Fibroblast of skin of right quadriceps (primary cell): ENCODE results near the gene XCL1.

Source experiments
- DNase-seq: peaks from one replicate; pipeline ENCODE4 v3.0.0-alpha.2; 2013

The XCL1 gene

DNA sequence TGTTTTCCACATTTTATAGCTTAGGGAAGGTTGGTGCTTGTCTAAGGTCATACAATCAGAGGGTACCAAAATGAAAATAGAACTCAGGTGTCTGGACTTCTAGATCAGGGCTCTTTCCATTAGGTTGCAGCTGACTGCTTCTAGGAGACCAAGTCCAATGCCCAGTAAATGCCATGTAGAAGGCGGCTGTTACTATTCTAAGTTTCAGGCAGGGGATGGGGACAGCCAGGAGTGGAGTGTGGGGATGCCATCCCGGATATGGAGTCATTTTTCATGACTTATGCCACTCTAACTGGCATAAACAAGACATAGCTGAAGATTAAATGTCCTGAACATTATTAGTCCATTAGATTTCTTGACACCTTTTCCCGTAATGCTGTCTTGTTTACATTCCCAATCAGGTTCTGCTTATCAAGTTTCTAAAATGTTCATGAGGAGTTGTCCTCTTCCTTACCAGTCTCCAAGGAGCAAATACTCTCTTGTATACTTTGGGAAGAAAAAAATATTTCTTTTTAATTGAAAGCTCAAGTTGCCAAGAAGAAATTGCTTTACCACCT lies 31.5 kb downstream of the XCL1 start:
- no peak for DNase-seq

DNA sequence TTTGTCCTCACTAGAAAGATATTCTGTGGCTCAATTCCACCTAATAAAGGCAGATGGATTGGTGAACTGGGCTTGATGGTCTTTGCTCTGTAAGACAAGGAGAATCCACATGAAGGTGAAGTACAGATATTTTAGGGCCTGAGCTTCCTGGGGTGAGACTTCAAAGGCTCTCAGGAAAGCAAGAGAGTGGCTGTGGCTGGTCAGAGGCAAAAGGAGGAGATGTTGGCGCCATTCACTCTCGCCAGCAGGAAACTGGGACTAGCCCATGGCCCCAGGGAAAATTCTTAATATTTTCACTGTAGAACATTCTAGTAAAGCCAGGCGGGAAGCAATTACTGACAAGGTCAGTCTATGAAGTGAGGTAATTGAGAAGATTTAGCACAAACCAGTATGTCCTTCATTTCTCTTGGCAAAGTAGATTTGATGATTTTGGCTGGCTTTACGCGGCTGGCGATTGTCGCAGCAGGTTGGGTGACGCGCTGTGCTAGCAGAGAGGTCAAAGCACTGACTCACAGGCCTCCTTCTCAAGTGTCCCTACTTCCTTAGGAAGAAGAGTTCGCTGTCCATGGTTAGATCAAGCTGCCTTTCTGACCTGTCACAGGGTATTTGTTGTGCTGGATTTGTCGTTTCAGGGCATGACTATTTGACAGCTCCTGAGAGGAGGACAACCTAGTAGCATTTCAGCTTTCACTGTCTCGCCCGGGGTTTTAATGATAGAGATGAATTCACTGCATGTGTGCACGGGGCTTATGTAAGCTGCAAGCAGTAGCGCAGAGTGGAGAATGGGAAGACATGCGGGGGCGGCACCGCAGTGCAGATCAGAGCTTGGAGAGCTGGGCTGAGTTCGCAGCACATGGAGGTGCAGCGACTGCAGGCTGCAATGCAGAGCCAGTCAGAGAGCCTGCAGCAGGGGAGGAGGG lies 32.7 kb downstream of the XCL1 start:
- peak; percentile 37 for DNase-seq

DNA sequence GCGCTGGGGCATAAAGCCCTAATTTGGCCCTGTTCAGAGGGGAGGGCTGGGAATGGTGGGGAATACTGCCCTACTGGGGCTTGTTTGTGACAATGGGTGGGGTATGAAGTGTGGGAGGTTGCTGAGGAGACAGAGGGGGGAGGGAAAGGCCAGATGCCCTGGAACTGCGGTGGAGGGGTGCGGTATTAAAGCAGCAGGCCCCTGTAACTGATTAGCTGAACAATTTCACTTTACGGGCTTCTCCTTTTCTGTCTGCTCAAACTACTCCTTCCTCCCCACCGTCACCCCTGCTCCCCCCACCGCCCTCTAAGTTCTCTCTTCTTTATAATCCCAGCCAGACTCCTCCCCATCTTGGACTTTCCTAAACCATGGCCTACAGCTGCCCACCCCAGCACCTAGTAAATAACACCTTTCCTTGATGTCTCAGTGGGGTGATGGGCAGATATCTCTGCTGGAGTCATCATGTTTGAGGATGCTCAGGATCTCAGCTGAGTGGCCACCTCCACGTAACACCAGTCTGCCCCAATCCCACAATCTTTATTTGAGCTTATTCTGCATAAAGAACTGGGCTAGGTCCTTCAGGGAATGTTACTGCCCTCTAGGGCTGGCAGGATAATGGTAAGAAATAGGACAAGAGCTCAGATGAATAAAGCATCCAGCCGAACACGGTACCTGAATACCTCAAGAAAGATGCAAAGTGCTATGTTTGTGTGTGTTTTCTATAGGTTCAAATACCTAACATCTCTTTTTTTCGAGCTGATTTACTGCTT lies 33.5 kb downstream of the XCL1 start:
- no peak for DNase-seq

DNA sequence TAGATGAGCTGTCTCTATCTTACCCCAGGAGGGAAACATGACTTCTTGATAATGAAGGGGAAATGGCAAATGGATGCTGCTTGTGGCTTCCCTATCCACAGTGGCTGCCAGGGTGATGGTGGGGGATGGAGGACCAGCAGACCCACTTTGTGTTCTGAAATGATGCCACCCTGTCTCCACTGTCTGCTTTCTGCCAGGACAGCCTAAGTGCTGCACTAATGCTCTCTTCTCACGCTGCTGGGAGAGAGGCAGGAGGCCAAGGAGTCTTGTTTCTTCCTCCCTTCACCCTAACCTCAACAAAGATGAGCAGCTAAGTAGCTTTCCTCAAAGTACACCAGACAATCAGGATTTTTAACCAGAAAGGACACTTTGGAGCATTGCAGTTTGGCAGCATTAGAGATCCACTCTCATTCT lies 36.6 kb downstream of the XCL1 start:
- DNase-seq, result no peak

DNA sequence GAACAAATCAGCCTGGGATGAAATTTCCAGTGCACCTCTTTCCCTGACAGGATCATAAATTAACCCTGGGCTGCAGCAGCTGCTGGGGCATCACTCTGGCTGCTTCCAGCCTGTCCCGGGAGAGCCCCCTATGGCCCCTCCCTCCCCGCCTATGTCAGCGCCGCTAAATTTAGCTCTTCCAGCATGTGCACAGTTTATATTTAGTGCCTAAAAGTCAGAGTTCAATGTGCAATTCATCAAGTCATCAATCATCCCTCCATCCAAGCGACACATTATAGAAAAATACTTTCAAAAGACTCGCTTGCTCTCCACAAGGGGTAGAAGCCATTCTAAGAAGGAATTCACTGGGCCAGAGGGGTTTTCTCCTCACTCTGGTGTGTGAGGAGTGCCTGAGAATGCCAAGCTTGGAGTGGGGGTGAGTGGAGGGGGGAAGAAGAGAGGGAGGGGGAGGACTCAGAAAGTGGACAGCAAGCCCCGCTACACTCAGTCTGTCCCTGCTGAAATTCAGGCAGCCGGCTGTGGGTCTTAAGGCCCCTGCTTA lies 37.4 kb downstream of the XCL1 start:
- DNase-seq, result peak; percentile 89

DNA sequence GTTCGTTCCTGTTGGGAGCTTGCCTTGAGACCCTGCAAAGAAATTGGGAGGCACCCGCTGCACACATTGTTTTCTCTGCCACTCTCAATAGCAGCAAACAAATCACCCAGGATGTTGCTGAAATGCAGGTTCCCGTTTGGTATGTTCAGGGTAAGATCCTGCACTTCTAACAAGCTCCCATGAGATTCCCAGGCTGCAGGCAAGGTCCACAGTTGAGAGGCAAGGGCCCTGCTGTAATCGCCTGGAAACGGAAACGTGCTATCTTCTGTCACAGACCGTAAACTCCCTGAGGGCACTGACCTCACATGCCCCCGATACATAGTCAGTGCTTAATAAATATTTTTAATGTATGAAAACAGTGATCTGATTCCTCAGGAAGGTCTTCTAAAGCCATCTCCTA lies 37.8 kb downstream of the XCL1 start:
- DNase-seq, result no peak

DNA sequence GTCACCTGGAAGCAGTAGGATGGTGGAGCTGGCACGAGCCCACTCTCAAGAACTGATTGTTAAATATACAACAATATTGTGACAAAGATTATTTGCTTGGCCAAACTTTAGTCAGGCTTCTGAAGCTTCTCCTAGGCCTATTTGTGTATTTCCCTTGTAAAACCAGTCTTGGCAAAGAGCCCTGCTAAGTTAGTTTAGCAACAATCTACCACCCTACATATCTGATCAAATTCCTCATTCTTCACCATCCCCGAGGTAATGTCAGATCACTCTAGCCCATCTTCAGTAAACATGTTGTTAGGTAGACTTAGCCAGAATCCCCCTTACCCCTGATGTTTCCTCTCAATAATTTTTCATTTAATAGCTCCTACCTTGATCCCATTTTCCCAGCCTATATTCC lies 39.6 kb downstream of the XCL1 start:
- no peak for DNase-seq

DNA sequence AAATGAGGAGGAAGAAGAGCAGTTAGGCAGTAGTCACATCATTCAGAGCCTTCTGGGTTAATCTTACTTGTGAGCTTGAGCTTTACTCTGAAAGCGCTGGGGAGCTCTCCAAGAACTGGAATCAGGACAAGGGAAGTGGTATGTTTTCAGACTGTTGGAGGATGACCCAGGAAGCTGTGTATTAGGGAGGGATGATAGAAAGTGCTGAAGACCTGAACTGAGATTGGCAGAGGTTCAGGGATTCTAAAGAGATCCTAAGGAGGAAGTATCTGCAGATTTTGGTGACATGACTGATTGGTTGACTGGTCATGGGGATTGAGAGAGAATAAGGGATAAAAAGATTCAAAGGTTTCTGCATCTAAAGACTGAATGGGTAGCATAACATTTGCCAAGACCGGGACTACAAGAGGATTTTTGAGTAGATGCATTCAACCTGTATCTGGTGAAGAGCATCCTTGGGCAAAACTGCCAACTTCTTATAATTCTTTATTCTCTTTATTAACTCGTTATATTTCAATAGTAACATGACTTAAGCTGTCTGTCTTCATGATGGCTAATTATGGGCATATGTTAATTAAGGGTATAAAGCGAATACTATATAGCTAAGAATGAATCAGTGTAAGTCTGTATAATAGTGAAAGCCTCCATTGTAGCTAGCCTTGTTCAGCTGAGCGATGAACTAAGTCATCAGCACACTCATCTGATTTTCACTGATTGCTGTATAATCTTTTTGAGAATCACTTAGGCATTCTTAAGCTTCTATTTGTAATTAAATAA lies 41.8 kb downstream of the XCL1 start:
- DNase-seq, result no peak

DNA sequence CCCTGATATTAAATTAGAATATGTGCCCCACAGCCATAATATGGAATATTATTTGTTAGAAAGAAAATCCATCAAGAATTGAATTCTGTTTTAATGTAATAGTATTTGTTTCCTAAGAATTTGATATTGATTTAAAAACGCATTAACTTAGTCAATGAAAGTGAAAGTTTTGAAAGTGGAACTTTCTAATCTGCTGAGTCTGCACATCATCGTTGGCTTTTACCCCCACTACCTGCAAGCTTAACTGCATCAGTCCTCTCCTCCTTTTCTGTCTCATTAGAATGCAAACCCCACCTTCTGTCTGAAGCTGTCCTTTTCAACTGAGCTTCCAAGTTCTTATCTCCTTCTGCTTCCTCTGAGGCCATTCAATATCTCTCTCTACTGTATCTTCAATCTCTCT lies 42.5 kb downstream of the XCL1 start:
- no peak for DNase-seq

DNA sequence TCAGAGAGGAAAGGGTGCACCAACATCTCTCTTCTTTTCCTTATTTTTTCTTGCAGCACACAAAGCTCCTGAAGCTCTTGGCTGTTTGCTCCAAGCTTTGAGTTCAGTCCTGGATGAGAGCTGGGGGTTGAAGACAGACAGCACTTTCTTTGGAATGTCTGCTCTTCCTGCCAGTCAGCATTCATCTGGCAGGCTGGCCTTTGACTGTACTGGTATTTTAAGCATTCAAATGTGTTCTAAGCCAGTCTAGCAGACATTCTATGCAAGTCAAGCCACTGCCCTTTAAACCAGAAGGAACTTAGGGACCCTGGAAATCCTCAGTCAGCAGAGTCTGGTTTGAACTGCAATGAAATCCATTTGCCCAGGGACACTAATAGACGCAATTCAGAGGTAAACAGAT lies 45.0 kb downstream of the XCL1 start:
- peak; percentile 53 for DNase-seq

DNA sequence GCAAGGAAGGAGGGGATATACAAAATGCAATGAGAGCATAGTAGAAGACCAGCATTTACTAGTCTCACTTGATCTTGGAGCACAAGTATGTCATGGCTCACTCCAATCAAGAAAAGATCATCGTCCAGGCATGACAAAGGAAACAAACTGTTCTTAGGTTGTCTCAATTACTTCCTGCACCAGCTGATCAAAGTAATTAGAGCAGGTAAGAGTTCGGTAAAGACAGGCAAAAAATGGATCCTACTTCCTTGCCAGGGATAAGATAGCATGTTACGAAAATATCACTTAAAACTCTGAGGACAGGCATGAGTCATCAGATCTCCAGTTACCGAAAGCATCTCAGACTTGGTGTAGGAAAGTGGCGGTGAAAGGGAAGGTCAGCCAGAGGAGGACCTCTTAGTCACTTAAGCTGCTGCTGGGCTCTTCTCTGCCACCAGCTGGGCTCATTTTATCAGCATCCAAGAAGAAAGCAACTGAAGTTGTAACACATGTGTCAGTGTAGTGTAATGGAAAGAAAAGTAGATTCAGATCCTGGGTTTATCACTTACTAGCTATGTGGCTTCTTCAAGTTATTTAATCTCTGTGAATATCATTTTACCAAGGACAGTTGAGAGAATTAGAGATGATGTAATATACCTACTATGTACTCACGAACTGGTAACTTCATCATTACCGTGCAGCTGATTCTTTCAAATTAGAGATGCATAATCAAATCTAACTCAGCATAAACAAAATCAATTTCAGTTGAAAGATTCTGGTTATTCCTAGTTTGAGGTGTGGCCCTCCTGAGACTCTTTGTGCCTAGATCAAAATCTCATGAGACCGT lies 46.8 kb downstream of the XCL1 start:
- peak; percentile 55 for DNase-seq

DNA sequence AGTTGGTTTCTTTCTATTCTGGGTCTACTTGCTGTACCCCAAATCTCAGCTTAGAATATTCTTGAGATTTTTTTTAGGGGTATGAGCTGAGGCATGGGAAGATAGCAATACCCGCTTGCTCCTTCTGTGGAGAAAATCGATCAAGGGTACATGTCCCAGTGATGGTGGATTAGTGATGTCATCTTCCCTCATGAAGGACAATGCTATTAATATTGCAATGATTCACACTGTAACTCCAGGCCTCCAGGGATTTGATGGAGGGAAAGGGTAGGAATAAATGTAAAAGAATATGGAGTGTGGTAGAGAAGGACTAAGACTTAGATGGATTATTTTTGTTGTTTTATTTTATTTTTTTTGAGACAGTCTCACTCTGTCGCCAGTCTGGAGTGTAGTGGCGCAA lies 47.4 kb downstream of the XCL1 start:
- DNase-seq, result no peak

DNA sequence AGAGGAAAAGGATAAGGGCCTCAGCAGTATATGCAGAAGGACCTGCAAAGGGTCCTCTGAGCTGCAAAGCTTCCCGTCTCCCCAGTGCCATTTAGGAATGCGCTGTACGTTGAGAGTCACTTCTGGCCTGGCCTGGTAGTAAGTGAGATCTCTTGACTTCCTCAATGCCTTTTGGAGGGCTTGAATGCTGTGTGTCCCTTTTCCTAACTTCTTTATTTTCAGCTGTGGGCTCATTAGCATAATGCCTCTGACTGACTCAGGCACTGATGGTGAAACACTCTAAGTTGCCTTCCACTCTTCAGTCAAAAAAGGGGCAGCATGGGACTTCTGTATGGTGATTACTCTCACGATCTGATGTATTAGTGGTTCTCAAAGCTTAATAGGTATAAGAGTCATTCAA lies 49.9 kb downstream of the XCL1 start:
- no peak for DNase-seq

DNA sequence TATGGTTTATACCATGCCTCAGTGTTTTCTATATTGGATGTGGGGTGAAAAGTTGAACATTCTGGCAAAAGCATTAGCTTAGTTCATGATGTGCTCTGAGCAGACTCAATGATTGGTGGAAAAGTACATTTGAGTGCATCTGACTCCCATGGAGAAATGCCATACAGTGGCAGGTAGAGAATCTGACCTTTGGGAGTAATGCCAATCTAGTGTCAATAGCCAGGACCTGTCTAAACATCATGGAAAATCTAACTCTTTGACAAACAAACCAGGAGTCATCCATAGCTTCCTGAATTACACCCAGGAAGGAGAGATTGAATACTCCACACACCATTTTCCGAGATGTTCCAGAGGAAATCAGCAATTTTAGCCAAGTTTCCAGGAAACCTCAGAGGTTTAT lies 51.0 kb downstream of the XCL1 start:
- no peak for DNase-seq

DNA sequence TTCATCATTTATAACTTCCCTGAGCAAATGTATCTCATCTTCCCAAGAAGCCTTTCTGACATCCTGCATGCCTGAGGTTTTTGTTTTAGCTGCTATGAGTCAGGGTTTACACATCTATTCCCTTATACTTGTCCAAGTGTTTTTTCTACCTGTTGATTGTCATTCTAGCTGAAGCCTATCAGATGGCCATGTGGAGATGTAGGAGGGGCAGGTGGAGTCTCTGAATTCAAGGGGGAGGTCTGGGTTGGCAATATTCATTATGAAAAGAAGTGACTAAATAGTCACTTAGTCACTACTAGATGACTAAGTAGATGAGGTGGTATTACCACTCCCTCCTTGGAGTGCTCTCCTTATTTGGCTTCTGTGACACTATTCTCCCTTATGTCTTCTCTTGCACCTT lies 52.4 kb downstream of the XCL1 start:
- DNase-seq, result peak; percentile 75

DNA sequence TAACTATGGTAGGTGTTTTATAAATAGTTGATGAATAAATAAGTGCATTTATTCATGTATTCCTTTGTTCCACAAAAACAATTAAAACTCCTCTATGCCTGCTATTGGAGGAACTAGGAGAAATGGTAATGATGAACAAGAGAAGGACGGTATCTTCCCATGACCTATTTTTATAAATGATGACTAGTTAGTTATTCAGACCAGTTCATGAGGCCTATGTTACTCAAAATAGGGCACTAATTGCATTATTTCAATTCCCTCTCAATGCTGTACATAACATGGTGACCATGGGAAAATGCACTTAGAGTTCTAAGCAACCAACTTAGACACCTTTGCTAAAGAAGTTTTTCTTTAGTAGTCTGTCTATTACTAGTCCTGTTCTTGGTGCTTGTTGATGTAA lies 53.1 kb downstream of the XCL1 start:
- no peak for DNase-seq
